Measurements from ENCODE around the gene TCF7L2. TPM values are rescaled to one million over a fixed set of nuclear protein-coding genes. Genes with fewer than 3 reads are reported as not detected.

Gene TCF7L2
- total and polyA plus RNA-seq, 4 donors, result 9.1 to 32.3 (median 21.4) TPM

GRCh38 chr10:113019692-113020474, 69.8 kb downstream of the TCF7L2 start:
- Histone ChIP-seq H3K36me3 (ENCODE audit: control insufficient read depth in 4 of 4, insufficient read depth in 4 of 4, low read length in 4 of 4) (peaks cover 0 to 2% (median 0%) of the 10 kb centered on the region in 4 donors), H3K27ac (ENCODE audit: low read depth in 1 of 2, low read length in 1 of 2) (peak overlapping the region in 1 of 2 donors; percentile 76), H3K9me3 (ENCODE audit: control insufficient read depth in 4 of 4, insufficient read depth in 3 of 4, low read length in 3 of 4) (no peaks in the 10 kb centered on the region), H3K9ac (ENCODE audit: insufficient read depth in 1 of 2, low read length in 2 of 2) (no peak overlapping the region), H3K4me1 (ENCODE audit: control insufficient read depth in 5 of 5, insufficient read depth in 5 of 5, low read length in 5 of 5) (peaks cover 13 to 32% (median 25%) of the 10 kb centered on the region in 5 donors), H3K4me3 (no peak overlapping the region), H3K27me3 (ENCODE audit: control insufficient read depth in 3 of 3, insufficient read depth in 3 of 3, low read length in 2 of 3) (no peaks in the 10 kb centered on the region)
- ATAC-seq (ENCODE audit: insufficient read depth, low FRiP score) (no peak), DNase-seq (peak in 1 of 3 donors; percentile 26)
- TF ChIP-seq CTCF (IDR thresholded peaks at IDR 0.05; ENCODE audit: control extremely low read depth, extremely low read depth), result no peak
- 54 to 75% methylated on average over 12 of the region's 12 CpGs for WGBS, 2 donors

GRCh38 chr10:113020475-113020753, 70.4 kb downstream of the TCF7L2 start:
- peak in 1 of 3 donors; percentile 36 for DNase-seq
- no peak for ATAC-seq (ENCODE audit: insufficient read depth, low FRiP score)
- peak overlapping the region in 1 of 2 donors; percentile 76 for H3K27ac ChIP-seq (ENCODE audit: low read depth in 1 of 2, low read length in 1 of 2)
- TF ChIP-seq CTCF (IDR thresholded peaks at IDR 0.05; ENCODE audit: control extremely low read depth, extremely low read depth), result no peak
- peaks cover 13 to 32% (median 25%) of the 10 kb centered on the region in 5 donors for H3K4me1 ChIP-seq (ENCODE audit: control insufficient read depth in 5 of 5, insufficient read depth in 5 of 5, low read length in 5 of 5)
- H3K9ac ChIP-seq (ENCODE audit: insufficient read depth in 1 of 2, low read length in 2 of 2), result no peak overlapping the region
- no peaks in the 10 kb centered on the region for H3K9me3 ChIP-seq (ENCODE audit: control insufficient read depth in 4 of 4, insufficient read depth in 3 of 4, low read length in 3 of 4)
- no peaks in the 10 kb centered on the region for H3K27me3 ChIP-seq (ENCODE audit: control insufficient read depth in 3 of 3, insufficient read depth in 3 of 3, low read length in 2 of 3)
- peaks cover 0 to 2% (median 0%) of the 10 kb centered on the region in 4 donors for H3K36me3 ChIP-seq (ENCODE audit: control insufficient read depth in 4 of 4, insufficient read depth in 4 of 4, low read length in 4 of 4)
- H3K4me3 ChIP-seq, result no peak overlapping the region
- WGBS, 2 donors, result 73 to 92% methylated on average over 2 of the region's 2 CpGs

GRCh38 chr10:113020838-113021237, 70.8 kb downstream of the TCF7L2 start:
- Histone ChIP-seq H3K4me3 (no peak overlapping the region), H3K4me1 (ENCODE audit: control insufficient read depth in 5 of 5, insufficient read depth in 5 of 5, low read length in 5 of 5) (peaks cover 13 to 32% (median 25%) of the 10 kb centered on the region in 5 donors), H3K9me3 (ENCODE audit: control insufficient read depth in 4 of 4, insufficient read depth in 3 of 4, low read length in 3 of 4) (no peaks in the 10 kb centered on the region), H3K27ac (ENCODE audit: low read depth in 1 of 2, low read length in 1 of 2) (no peak overlapping the region), H3K9ac (ENCODE audit: insufficient read depth in 1 of 2, low read length in 2 of 2) (no peak overlapping the region), H3K27me3 (ENCODE audit: control insufficient read depth in 3 of 3, insufficient read depth in 3 of 3, low read length in 2 of 3) (no peaks in the 10 kb centered on the region), H3K36me3 (ENCODE audit: control insufficient read depth in 4 of 4, insufficient read depth in 4 of 4, low read length in 4 of 4) (peaks cover 0 to 2% (median 0%) of the 10 kb centered on the region in 4 donors)
- DNase-seq (peak in 1 of 3 donors; percentile 37), ATAC-seq (ENCODE audit: insufficient read depth, low FRiP score) (peak; percentile 61)
- 41 to 55% methylated on average over 7 of the region's 7 CpGs for WGBS, 2 donors
- no peak for TF ChIP-seq CTCF (IDR thresholded peaks at IDR 0.05; ENCODE audit: control extremely low read depth, extremely low read depth)
